ENCODE results near the gene PLXNA2. TPM values are rescaled to one million over a fixed set of nuclear protein-coding genes. Genes with fewer than 3 reads are reported as not detected.
A peak's percentile ranks its signal among the peaks of the same experiment; 100 is the strongest.

PLXNA2 gene
- total RNA-seq, 4 donors from 2014 or later = 26.9 to 54.0 (median 46.1) TPM

- DNase-seq = no peak
- intact Hi-C loops (cut with DNase I) = no loop called here
- H3K27me3 ChIP-seq = no peaks in the 10 kb centered on the region
- TF ChIP-seq CTCF (IDR thresholded peaks at IDR 0.05) (no peak), POLR2A (IDR thresholded peaks at IDR 0.05) (no peak)
- no peak overlapping the region for H3K4me3 ChIP-seq
- WGBS, 2 donors = 67 to 78% methylated on average over 9 of the region's 9 CpGs
- peaks cover 0 to 17% (median 0%) of the 10 kb centered on the region in 3 donors for H3K36me3 ChIP-seq
- H3K27ac ChIP-seq = peak overlapping the region in 2 of 4 donors; percentile 31 to 61
- peaks cover 15 to 63% (median 29%) of the 10 kb centered on the region in 3 donors for H3K4me1 ChIP-seq
- H3K9me3 ChIP-seq = no peaks in the 10 kb centered on the region
Observed at GRCh38 chr1:208151728-208152598, 92.2 kb downstream of the PLXNA2 start.

GRCh38 chr1:208150833-208151458 is 93.2 kb downstream of the PLXNA2 start:
- H3K4me1 ChIP-seq = peaks cover 15 to 60% (median 29%) of the 10 kb centered on the region in 3 donors
- intact Hi-C loops (cut with DNase I) = no loop called here
- H3K4me3 ChIP-seq = no peak overlapping the region
- peak overlapping the region in 3 of 4 donors; percentile 11 to 61 (median 31) for H3K27ac ChIP-seq
- peaks cover 0 to 20% (median 0%) of the 10 kb centered on the region in 3 donors for H3K36me3 ChIP-seq
- no peak for DNase-seq
- H3K9me3 ChIP-seq = no peaks in the 10 kb centered on the region
- WGBS, 2 donors = 37 to 45% methylated on average over 6 of the region's 6 CpGs
- TF ChIP-seq POLR2A (IDR thresholded peaks at IDR 0.05) (no peak), CTCF (IDR thresholded peaks at IDR 0.05) (no peak)
- no peaks in the 10 kb centered on the region for H3K27me3 ChIP-seq

- Histone ChIP-seq H3K27ac (peak overlapping the region in 2 of 4 donors; percentile 31 to 61), H3K4me1 (peaks cover 13 to 60% (median 28%) of the 10 kb centered on the region in 3 donors), H3K36me3 (peaks cover 0 to 20% (median 0%) of the 10 kb centered on the region in 3 donors), H3K9me3 (no peaks in the 10 kb centered on the region), H3K4me3 (no peak overlapping the region), H3K27me3 (no peaks in the 10 kb centered on the region)
- WGBS, 2 donors = 80 to 84% methylated on average over 5 to 9 of the region's 9 CpGs
- no peak for TF ChIP-seq POLR2A (IDR thresholded peaks at IDR 0.05)
- TF ChIP-seq CTCF (IDR thresholded peaks at IDR 0.05) = no peak
- intact Hi-C loops (cut with DNase I) = no loop called here
- DNase-seq = no peak
Observed at GRCh38 chr1:208149776-208150514, 94.2 kb downstream of the PLXNA2 start.

- Histone ChIP-seq H3K4me1 (peaks cover 7 to 54% (median 21%) of the 10 kb centered on the region in 3 donors), H3K27me3 (no peaks in the 10 kb centered on the region), H3K4me3 (no peak overlapping the region), H3K9me3 (no peaks in the 10 kb centered on the region), H3K36me3 (peaks cover 0 to 24% (median 0%) of the 10 kb centered on the region in 3 donors), H3K27ac (no peak overlapping the region)
- TF ChIP-seq POLR2A (IDR thresholded peaks at IDR 0.05) (no peak), CTCF (IDR thresholded peaks at IDR 0.05) (no peak)
- intact Hi-C loops (cut with DNase I) = no loop called here
- no peak for DNase-seq
Observed at GRCh38 chr1:208149213-208149612, 95.0 kb downstream of the PLXNA2 start.

All from esophagus squamous epithelium (tissue), 5 donors.